GM15510 (cell line): Measurements from ENCODE around the gene UBXN6.

Experiments used
- POLR2A ChIP-seq: IDR thresholded peaks from 3 replicates; pipeline ENCODE4 v1.6.1; 2011; ENCODE audit warnings: borderline replicate concordance; ENCODE audit not compliant: insufficient read length; ENCODE audit errors: extremely low read depth

UBXN6 gene

DNA sequence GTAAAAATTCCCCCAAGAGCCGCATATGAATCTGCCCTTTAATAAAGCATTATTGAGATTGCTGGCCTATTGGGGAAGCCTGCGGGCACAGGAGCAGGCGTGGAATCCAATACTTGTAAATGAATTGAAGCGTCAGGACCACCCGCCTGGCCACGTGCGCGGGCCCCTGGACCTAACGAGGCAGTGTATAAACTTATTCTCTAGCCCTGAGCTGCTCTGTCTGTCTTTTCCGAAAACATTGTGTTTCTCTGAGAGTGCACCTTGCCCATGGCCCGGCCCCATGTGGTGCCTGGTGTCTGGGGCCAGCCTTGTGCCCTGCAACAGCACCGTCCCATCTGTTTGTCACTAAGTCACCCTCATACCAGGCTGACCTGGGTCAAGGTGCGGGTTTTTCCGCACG lies 14.4 kb downstream of the UBXN6 start:
- no peak for TF ChIP-seq POLR2A

GRCh38 chr19:4442819-4443146 lies 14.8 kb downstream of the UBXN6 start:
- TF ChIP-seq POLR2A = no peak

GRCh38 chr19:4441994-4442818 lies 15.4 kb downstream of the UBXN6 start:
- no peak for TF ChIP-seq POLR2A

DNA sequence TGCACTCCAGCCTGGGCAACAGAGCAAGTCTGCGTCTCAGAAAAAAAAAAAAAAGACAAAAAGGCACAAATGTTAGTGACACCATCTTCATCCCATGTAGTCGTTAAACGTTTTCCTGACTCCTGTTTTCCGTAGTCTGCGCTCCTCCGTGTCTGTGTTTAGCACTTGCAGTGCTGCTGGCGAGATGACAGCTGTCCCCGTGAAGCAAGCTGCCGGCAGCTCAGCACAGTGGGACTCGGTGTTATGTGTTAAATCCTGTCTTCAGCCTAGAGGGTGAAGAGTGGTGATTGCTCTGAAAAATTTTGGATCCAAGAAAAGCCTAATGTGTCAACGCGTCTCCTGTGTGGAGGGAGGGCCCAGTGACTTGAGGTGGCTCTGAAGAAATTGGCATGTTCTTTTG lies 18.4 kb downstream of the UBXN6 start:
- TF ChIP-seq POLR2A = no peak

GRCh38 chr19:4437103-4437502 lies 20.5 kb downstream of the UBXN6 start:
- no peak for TF ChIP-seq POLR2A

GRCh38 chr19:4436231-4436630 lies 21.4 kb downstream of the UBXN6 start:
- no peak for TF ChIP-seq POLR2A

GRCh38 chr19:4434391-4434790 lies 23.2 kb downstream of the UBXN6 start:
- no peak for TF ChIP-seq POLR2A

GRCh38 chr19:4432918-4433506 lies 24.6 kb downstream of the UBXN6 start:
- no peak for TF ChIP-seq POLR2A

- TF ChIP-seq POLR2A = no peak
Observed at GRCh38 chr19:4431808-4432674, 25.6 kb downstream of the UBXN6 start.

DNA sequence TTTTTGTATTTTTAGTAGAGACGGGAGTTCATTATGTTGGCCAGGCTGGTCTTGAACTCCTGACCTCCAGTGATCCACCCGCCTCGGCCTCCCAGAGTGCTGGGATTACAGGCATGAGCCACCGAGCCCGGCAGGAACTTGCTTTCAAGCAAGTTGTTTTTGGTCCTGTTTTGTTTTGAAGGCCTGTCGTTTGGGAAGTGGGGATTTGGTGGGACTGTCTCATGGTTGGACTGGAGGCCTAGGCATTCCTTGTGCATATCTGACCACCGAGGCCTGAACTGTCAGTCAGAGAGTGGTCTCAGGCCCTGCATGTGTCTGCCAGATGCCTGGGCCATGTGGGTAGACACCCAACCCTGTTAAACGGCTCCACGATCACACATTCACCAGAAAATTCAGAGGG lies 26.3 kb downstream of the UBXN6 start:
- TF ChIP-seq POLR2A = no peak

DNA sequence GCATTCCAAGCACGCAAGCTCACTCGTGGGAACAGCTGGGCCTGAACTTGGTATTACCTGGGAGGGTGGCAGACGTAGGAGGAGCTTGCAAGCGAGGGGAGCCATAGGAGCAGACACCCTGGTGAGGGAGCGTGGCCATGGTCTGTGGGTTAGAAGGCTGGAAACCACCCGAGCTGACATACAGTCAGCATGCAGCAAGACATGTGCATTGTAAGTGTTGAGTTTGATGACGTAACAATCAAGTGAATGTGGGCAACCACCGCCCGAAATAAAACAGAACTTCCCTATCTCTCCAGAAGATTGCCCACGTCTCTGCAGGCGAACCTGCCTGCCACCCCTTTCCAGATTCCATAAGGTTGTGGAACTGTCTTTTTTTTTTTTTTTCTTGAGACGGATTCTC lies 26.8 kb downstream of the UBXN6 start:
- TF ChIP-seq POLR2A = no peak

DNA sequence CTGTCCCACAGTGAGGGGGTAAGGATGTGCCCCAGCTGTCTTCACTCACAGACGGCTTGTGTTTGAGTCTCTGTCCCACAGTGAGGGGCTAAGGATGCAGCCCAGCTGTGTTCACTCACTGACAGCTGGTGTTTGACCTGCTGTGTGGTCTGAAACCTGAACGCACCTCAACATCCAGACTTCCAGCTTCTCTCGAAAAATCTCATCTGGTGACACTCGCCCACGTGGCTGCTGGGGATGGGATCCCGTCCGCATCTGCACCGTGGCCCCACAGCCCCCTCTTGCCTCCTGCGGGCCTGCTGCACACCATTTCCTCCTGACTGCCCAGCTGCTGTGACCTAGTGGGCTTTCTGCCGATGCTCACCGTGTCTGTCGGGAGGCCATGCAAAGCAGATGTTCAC lies 27.8 kb downstream of the UBXN6 start:
- TF ChIP-seq POLR2A = no peak

GRCh38 chr19:4429256-4429655 lies 28.3 kb downstream of the UBXN6 start:
- no peak for TF ChIP-seq POLR2A

DNA sequence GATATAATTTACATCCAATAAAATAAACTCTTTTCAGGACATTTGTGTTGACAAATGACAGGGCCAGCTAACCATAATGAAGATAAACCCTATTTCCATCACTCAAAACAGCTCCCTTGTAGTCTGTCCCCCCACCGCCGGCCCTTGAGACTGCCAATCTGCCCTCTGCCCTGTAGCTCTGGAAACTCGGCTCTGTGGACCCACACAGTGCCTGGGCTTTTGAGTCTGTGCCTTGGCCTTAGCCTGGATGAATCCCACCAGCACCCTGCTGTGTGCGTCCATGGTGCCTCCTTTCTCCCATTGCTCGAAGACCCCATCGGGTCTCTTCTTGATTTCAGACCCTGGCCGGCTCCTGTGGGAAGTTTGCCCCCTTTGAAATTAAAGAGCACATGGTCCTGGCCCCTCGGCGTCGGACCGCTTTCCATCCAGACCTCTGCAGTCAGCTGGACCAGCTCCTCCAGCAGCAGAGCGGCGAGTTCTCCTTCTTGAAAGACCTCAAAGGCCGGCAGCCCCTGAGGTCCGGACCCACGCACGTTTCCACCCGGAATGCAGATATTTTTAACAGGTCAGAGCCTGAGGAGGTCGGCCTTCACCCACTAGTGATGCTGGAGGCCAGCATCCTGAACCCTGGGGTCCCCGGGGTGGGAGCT lies 29.1 kb downstream of the UBXN6 start:
- no peak for TF ChIP-seq POLR2A

- no peak for TF ChIP-seq POLR2A
Observed at GRCh38 chr19:4425537-4425936, 32.1 kb downstream of the UBXN6 start.
